Loucy (cell line): ENCODE measurements around the gene SLC34A3.

Experiments used
- H2AFZ ChIP-seq: fragments of 200-600 bp; sonication (generic); 2 replicates; pipeline ENCODE4 v1.6.0; 2016; ENCODE audit warnings: antibody characterized with exemption, mild to moderate bottlenecking, low read length, moderate library complexity
- H3F3A ChIP-seq: fragments of 200-600 bp; 2 replicates; pipeline ENCODE4 v1.6.0; 2016; ENCODE audit warnings: antibody characterized with exemption, low read depth, mild to moderate bottlenecking
- H3K27me3 ChIP-seq: fragments of 200-600 bp; sonication (generic); 2 replicates; pipeline ENCODE4 v1.6.1; 2014; ENCODE audit warnings: low read length, mild to moderate bottlenecking; ENCODE audit not compliant: insufficient read depth, poor library complexity, severe bottlenecking
- H3K36me3 ChIP-seq: fragments of 200-600 bp; sonication (generic); 2 replicates; pipeline ENCODE4 v1.6.1; 2016; ENCODE audit warnings: low read length; ENCODE audit not compliant: insufficient read depth
- H3K4me1 ChIP-seq: fragments of 200-600 bp; sonication (generic); 2 replicates; pipeline ENCODE4 v1.5.1; 2014; ENCODE audit warnings: low read length, mild to moderate bottlenecking; ENCODE audit not compliant: insufficient read depth, poor library complexity, severe bottlenecking
- H3K4me2 ChIP-seq: fragments of 200-600 bp; sonication (generic); 2 replicates; pipeline ENCODE4 v1.6.0; 2014; ENCODE audit warnings: antibody characterized with exemption, low read length, low read depth, mild to moderate bottlenecking; ENCODE audit not compliant: poor library complexity, severe bottlenecking
- H3K4me3 ChIP-seq: fragments of 200-600 bp; sonication (generic); 2 replicates; pipeline ENCODE4 v1.5.1; 2014; ENCODE audit warnings: low read length, mild to moderate bottlenecking, mixed read lengths; ENCODE audit not compliant: poor library complexity, severe bottlenecking
- H3K79me2 ChIP-seq: fragments of 200-600 bp; sonication (generic); 2 replicates; pipeline ENCODE4 v1.6.1; 2014; ENCODE audit warnings: low read length; ENCODE audit not compliant: insufficient read depth
- H3K9ac ChIP-seq: fragments of 200-600 bp; sonication (generic); 2 replicates; pipeline ENCODE4 v1.6.0; 2014; ENCODE audit warnings: mild to moderate bottlenecking, low read depth, low read length, moderate library complexity; ENCODE audit not compliant: poor library complexity, severe bottlenecking
- H3K9me2 ChIP-seq: fragments of 200-600 bp; sonication (generic); replicated peaks from 2 replicates; pipeline ENCODE4 v1.6.1; 2016; ENCODE audit warnings: low read depth, low read length, mixed read lengths
- H3K9me3 ChIP-seq: fragments of 200-600 bp; sonication (generic); 2 replicates; pipeline ENCODE4 v1.6.1; 2014; ENCODE audit warnings: mild to moderate bottlenecking, antibody characterized with exemption, low read length, low read depth; ENCODE audit not compliant: insufficient read depth
- H4K20me1 ChIP-seq: fragments of 200-600 bp; sonication (generic); 2 replicates; pipeline ENCODE4 v1.6.0; 2014; ENCODE audit warnings: antibody characterized with exemption, low read length, mild to moderate bottlenecking; ENCODE audit not compliant: insufficient read depth, poor library complexity, severe bottlenecking
- CTCF ChIP-seq: fragments of 200-600 bp; sonication (generic); conservative IDR thresholded peaks from 2 replicates; pipeline ENCODE4 v1.5.1; 2014; ENCODE audit warnings: mild to moderate bottlenecking, antibody characterized with exemption, low read length
- EZH2phosphoT487 ChIP-seq: fragments of 200-600 bp; IDR thresholded peaks from 2 replicates; pipeline ENCODE4 v1.6.1; 2018; ENCODE audit warnings: antibody characterized with exemption, mild to moderate bottlenecking, moderate library complexity, borderline replicate concordance

The SLC34A3 gene

GRCh38 chr9:137228506-137228967 lies 2.2 kb upstream of the SLC34A3 start:
- no peak for TF ChIP-seq CTCF
- TF ChIP-seq EZH2phosphoT487: no peak
- no peak overlapping the region for H3K4me2 ChIP-seq
- H3K9ac ChIP-seq: no peak overlapping the region
- H2AFZ ChIP-seq: no peak overlapping the region
- H3F3A ChIP-seq: no peaks in the 10 kb centered on the region
- peaks cover 15% of the 10 kb centered on the region for H3K4me1 ChIP-seq
- H4K20me1 ChIP-seq: no peaks in the 10 kb centered on the region
- H3K79me2 ChIP-seq: no peaks in the 10 kb centered on the region
- H3K36me3 ChIP-seq: no peaks in the 10 kb centered on the region
- no peak overlapping the region for H3K4me3 ChIP-seq
- no peaks in the 10 kb centered on the region for H3K9me3 ChIP-seq
- H3K27me3 ChIP-seq: no peaks in the 10 kb centered on the region
- no peaks in the 10 kb centered on the region for H3K9me2 ChIP-seq

DNA sequence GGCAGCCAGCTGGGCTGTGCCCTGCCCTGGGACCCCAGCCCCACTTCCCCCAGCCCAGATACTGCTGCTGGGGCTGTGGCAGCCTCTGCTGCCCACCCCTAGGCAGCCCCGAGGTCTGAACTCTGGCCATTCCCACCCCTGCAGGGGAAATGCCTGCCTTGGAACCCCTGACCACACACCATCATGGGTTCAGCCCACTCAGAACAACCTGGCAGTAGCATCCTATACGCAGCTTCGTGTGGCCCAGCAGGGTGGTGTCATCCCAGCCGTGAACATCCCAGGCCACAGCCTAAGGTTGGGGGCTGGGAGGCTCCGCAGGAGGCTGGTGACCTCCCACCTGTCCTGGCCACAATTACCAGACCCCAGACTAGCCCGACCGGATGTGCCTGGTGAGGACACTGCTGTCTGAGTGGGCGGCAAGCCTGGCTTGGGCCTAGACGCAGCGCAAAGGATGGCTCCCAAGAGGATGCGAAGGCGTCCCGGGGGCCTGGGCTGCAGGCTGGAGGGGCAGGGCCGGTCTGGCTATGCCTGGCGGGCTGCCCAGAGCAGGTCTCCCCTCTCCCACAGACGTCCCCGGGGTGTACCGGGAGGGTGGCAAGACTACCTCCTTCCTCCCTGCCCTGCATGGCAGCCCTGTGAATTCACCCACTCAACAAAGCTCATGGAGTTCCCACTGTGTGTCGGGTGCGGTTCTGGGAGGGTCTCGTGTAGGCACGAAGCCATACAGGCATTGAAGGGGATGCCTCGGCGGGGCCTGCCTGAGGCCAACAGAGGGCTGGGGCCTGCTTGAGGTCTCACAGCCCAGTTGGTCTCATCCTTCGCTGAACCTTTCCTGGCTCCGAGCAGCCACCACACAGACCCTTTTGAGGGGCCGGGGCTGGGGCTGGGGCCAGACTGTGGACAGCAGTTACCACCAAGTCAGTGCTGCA lies 1.5 kb upstream of the SLC34A3 start:
- no peaks in the 10 kb centered on the region for H3K9me2 ChIP-seq
- H3K27me3 ChIP-seq: no peaks in the 10 kb centered on the region
- TF ChIP-seq CTCF (no peak), EZH2phosphoT487 (no peak)
- no peaks in the 10 kb centered on the region for H3K9me3 ChIP-seq
- no peak overlapping the region for H2AFZ ChIP-seq
- no peaks in the 10 kb centered on the region for H3K36me3 ChIP-seq
- H3K79me2 ChIP-seq: no peaks in the 10 kb centered on the region
- H3K4me2 ChIP-seq: no peak overlapping the region
- no peak overlapping the region for H3K9ac ChIP-seq
- no peaks in the 10 kb centered on the region for H4K20me1 ChIP-seq
- H3K4me3 ChIP-seq: no peak overlapping the region
- no peaks in the 10 kb centered on the region for H3F3A ChIP-seq
- H3K4me1 ChIP-seq: peaks cover 9% of the 10 kb centered on the region

DNA sequence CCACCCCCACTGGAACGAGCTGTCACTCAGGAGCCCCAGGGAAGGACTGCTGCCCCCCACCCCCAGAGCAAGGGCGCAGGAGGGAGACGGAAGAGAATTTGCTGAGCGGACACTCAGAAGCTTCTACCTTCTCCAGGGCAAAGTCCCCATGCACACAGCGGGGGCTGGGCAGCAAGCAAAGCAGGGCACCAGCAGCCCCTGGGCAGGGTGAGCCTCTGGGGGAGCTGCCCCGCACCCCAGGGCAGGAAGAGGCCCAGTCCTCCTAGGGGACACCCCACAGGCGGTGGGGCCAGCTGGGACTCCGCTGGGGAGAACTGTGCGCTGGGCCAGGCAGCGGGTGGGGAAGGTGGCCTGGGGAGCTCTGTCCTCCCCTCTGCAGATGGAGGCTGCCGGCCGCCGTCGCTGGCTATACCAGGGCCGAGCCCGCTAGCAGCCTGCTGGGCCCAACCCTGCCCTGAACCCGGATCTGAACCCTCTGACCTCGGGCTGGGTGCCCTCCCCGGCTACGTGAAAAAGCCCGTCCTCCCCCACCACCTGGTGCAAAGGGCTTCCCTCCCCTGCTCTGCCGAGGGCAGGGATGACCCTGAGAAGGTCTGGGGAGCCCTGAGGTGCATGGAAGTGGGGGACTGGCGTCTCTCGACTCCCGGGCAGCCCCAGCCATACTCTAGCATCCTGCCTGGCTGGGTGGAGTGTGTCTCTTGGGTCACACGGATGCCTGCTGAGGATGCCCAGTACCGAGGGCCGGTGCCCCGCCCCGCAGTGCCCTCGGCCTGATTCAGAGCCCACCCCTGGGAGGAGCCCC lies 597 bp upstream of the SLC34A3 start:
- TF ChIP-seq CTCF (no peak), EZH2phosphoT487 (no peak)
- H3K79me2 ChIP-seq: no peaks in the 10 kb centered on the region
- H3K9me2 ChIP-seq: no peaks in the 10 kb centered on the region
- H3K4me2 ChIP-seq: no peak overlapping the region
- no peaks in the 10 kb centered on the region for H4K20me1 ChIP-seq
- no peak overlapping the region for H3K4me3 ChIP-seq
- H3K4me1 ChIP-seq: peaks cover 3% of the 10 kb centered on the region
- no peaks in the 10 kb centered on the region for H3K9me3 ChIP-seq
- H3K27me3 ChIP-seq: no peaks in the 10 kb centered on the region
- H2AFZ ChIP-seq: no peak overlapping the region
- H3K36me3 ChIP-seq: no peaks in the 10 kb centered on the region
- no peaks in the 10 kb centered on the region for H3F3A ChIP-seq
- H3K9ac ChIP-seq: no peak overlapping the region
